Coronary artery (tissue), 2 donors: ENCODE measurements around the gene EEF1A2.

ENCODE experiments used
- DNase-seq: peaks from one replicate; pipeline ENCODE4 v3.0.0-alpha.2; 2017; ENCODE audit warnings: low spot score
- H3K27ac ChIP-seq, 2 donors: fragments of 200-600 bp; sonication (generic); one replicate each; pipeline ENCODE4 v1.5.1; 2016 to 2019
- H3K4me3 ChIP-seq: fragments of 200-600 bp; sonication (generic); 2 replicates; pipeline ENCODE4 v1.5.1; 2016; ENCODE audit warnings: mild to moderate bottlenecking, moderate library complexity
- TF ChIP-seq, protein P1 (sequence below): fragments of 200-600 bp; sonication (generic); IDR thresholded peaks from one replicate; pipeline ENCODE4 v1.5.1; 2019; ENCODE audit warnings: antibody characterized with exemption

EEF1A2 gene

DNA sequence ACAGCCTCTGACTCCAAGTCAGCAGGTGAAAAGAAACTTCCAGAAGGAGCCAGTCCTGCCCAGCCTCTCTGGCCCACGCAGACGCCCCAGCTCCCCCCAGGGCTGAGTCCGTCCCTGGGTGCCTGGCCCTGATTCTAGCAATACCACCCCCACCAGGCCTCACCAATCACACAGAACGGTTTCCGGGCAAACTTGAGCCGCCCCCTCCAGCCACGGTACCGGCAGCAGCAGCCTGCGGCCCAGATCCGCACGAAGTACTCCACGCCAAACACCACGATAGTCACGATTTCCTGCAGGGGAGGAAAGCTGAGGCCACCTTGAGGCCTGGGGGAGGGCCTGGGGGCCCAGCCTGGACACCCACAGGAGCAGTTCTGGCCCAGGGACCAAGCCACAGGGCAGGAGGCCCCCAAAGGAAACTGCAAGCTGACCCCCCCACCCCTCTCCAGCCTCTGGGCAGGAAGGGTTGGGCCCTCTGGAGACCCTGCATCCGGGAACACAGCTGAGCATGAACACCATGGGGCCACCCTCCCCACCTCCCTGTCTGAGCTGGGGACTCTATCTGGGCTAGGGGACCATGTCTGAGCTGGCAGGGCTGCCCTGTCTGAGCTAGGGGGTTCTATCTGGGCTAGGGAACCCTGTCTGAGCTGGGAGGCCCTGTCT, 53.7 kb downstream of the EEF1A2 start:
- Histone ChIP-seq H3K4me3 (no peak overlapping the region), H3K27ac (no peak overlapping the region)
- DNase-seq, result no peak
- TF ChIP-seq, protein P1, sequence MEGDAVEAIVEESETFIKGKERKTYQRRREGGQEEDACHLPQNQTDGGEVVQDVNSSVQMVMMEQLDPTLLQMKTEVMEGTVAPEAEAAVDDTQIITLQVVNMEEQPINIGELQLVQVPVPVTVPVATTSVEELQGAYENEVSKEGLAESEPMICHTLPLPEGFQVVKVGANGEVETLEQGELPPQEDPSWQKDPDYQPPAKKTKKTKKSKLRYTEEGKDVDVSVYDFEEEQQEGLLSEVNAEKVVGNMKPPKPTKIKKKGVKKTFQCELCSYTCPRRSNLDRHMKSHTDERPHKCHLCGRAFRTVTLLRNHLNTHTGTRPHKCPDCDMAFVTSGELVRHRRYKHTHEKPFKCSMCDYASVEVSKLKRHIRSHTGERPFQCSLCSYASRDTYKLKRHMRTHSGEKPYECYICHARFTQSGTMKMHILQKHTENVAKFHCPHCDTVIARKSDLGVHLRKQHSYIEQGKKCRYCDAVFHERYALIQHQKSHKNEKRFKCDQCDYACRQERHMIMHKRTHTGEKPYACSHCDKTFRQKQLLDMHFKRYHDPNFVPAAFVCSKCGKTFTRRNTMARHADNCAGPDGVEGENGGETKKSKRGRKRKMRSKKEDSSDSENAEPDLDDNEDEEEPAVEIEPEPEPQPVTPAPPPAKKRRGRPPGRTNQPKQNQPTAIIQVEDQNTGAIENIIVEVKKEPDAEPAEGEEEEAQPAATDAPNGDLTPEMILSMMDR, result no peak

DNA sequence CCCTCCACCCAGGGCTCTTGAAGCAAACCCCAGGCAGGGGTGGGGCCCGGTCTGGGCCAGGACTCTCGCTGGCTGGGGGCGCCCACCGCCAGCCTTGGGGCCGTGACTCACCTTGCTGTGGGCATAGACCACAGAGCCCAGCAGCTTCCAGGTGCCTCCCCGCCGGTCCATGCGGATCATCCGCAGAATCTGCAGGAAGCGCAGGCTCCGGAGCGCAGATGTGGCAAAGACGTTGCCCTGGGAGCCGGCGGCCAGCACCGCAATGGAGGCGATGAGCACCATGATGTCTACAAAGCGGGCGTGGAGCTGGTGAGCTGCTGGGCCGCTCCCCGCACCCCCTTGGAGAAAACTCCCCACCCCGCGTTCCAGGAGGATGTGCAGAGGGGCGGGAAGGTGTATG, 54.3 kb downstream of the EEF1A2 start:
- no peak overlapping the region for H3K4me3 ChIP-seq
- TF ChIP-seq, protein P1, result no peak
- H3K27ac ChIP-seq, result no peak overlapping the region
- no peak for DNase-seq

DNA sequence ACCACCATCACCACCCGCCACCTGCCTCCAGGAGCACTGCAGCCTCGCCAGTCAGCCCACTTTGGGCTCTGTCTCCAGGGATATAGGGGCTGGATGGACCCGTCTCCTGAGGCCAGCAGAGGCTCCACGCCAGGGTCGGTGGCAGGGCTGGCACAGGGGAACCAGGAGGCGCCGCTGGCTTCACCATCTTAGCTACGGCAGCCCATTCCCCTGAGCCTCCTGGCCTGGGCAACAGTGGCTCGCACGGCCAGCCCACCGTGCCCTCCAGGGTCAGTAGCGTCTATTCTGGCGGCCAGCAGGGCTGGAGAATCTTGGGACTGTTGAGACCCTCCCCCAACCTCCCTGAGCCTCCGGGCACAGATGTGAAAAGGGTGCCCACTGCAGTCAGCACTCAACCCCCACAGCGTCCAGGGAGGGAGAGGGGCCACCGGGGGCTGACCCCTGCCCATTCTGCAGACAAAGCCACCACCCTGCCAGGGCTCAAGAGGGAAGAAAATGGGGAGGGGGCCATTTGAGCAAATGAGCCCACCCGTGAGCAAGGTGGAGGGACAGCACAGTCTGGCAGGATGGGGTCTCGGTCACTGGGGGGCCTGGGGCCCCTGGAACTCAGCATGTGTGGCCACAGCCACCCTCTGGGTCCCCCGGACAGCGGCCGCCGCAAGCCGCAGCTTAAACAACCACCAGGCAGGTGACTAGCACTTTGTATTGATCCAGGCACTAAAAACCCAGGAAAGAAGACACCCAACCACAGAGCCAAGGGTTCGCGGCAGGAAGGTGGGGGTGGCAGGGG, 55.1 kb downstream of the EEF1A2 start:
- Histone ChIP-seq H3K27ac (no peak overlapping the region), H3K4me3 (no peak overlapping the region)
- DNase-seq, result no peak
- TF ChIP-seq, protein P1, result no peak

DNA sequence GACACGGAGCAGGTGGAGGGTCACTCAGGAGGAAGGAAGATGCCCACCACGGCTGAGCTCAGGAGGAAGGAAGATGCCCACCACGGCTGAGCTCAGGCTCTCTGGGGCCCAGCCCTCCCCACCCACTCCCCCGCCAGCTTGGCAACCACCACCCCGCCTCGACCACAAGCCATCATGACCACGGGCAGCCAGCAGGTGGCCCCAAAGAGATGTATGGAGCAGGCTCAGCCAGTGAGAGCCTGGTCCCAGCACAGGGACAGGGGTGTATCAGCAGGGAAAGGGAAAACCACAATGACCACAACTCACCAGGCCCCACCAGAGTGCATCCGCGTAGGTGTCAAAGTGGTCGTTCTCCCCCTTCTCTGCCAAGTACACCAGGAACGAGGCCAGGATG, 56.8 kb downstream of the EEF1A2 start:
- no peak overlapping the region for H3K27ac ChIP-seq
- H3K4me3 ChIP-seq, result no peak overlapping the region
- no peak for DNase-seq
- TF ChIP-seq, protein P1, result no peak

DNA sequence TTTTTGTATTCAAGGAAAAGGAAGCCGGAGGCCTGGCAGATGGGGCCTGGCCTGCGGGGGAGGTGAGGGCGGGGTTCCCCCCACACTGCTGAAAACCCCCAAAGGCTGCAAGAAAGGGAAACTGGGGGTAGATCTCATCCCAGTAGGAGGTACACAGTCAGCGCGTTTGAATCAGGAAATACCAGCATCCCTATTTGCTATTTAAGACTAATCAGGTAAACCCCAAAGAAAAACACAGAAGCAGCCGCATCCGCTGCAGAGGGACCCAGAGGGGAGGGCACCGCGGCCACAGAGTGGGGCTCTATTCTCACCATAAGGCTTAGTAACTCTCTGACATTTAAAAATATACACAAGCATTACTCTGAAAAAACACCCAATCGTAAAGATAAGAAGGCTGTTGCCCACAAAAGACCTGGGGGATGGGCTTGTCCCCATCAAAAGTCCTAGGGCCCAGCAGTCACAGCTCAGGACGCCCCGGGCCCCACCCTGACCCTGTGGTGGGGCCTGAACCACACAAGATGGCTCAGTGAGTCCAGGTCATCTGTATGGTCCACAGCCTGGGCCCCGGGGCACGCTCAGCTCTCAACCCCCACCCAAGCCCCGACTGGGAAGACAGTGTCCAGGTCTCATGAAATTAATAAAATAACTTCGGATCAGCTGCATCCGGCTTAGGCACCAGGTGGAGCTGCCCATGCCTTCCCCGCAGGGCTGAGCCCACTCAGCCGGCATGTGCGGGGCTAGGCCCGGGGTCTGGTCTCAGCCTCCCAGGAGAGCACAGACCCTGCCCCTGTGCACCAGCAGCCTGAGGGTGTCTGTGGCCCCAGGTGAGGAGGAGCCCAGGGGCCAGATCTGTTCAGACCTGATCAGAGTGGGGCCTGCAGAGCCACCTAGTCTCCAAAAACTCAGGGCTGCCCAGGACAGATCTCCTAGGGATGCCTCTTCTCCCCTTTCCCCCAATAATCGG, 57.5 kb downstream of the EEF1A2 start:
- TF ChIP-seq, protein P1, result no peak
- DNase-seq, result no peak
- Histone ChIP-seq H3K4me3 (no peak overlapping the region), H3K27ac (no peak overlapping the region)

DNA sequence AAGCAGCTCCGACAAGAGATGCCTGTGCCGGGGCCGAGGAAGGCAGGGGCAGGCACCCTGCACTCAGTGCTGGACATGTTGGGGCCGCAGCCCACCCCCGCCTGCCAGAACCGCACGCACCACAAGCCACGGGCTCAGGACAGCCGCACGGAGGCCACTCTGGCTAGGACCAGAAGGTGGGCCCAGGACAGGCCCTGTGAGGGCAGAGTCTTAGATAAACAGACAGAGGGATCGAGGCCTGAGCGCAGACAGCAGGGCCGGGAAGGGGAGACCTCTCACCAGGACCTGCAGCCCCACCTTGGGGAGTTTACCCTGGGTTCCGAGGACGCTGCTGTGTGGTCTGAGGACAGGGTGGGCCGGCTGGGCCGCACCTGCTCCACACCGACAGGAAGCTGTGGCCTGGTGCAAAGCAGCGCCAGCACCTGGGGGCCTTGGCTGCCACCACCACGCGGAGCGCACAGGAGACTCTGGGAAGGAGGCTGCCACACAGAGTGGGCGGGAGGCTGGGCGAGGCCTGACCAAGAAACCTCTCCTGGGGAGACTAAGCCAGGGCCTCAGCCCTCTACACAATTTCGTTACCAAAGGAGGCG, 58.4 kb downstream of the EEF1A2 start:
- DNase-seq, result no peak
- no peak overlapping the region for H3K27ac ChIP-seq
- TF ChIP-seq, protein P1, result no peak
- no peak overlapping the region for H3K4me3 ChIP-seq
